Effector memory CD4-positive, alpha-beta T cell (primary cell): ENCODE data around the gene PNP.

ENCODE experiments used
- DNase-seq, 3 donors: peaks; one replicate each; pipeline ENCODE4 v3.0.0-alpha.2; 2020
- H3K27ac ChIP-seq: 2 replicates; pipeline ENCODE4 v1.7.0; 2013; ENCODE audit warnings: mild to moderate bottlenecking, low read length, moderate library complexity; ENCODE audit not compliant: insufficient read depth, poor library complexity, severe bottlenecking
- H3K27me3 ChIP-seq: replicated peaks from 2 replicates; pipeline ENCODE4 v1.7.0; 2013; ENCODE audit warnings: mild to moderate bottlenecking, low read length; ENCODE audit not compliant: insufficient read depth, control insufficient read depth, poor library complexity, severe bottlenecking
- H3K36me3 ChIP-seq: 2 replicates; pipeline ENCODE4 v1.7.0; 2013; ENCODE audit warnings: mild to moderate bottlenecking, low read length, moderate library complexity; ENCODE audit not compliant: control insufficient read depth, insufficient read depth
- H3K4me1 ChIP-seq: 2 replicates; pipeline ENCODE4 v1.7.0; 2013; ENCODE audit warnings: low read length, mild to moderate bottlenecking; ENCODE audit not compliant: control insufficient read depth, insufficient read depth, poor library complexity, severe bottlenecking
- H3K4me3 ChIP-seq: 2 replicates; pipeline ENCODE4 v1.7.0; 2013; ENCODE audit warnings: low read length, low read depth, mild to moderate bottlenecking; ENCODE audit not compliant: insufficient read depth, poor library complexity, severe bottlenecking
- H3K9me3 ChIP-seq: 2 replicates; pipeline ENCODE4 v1.7.0; 2013; ENCODE audit warnings: mild to moderate bottlenecking, low read length, moderate library complexity; ENCODE audit not compliant: control insufficient read depth

Gene PNP

GRCh38 chr14:20470603-20470901 is 1.3 kb downstream of the PNP start:
- H3K36me3 ChIP-seq = peaks cover 38% of the 10 kb centered on the region
- H3K9me3 ChIP-seq = no peaks in the 10 kb centered on the region
- no peak for DNase-seq
- peak overlapping the region; percentile 92 for H3K4me3 ChIP-seq
- peaks cover 38% of the 10 kb centered on the region for H3K4me1 ChIP-seq
- peak overlapping the region; percentile 83 for H3K27ac ChIP-seq
- H3K27me3 ChIP-seq = no peaks in the 10 kb centered on the region

GRCh38 chr14:20472536-20473169 is 3.4 kb downstream of the PNP start:
- Histone ChIP-seq H3K4me1 (peaks cover 59% of the 10 kb centered on the region), H3K27me3 (no peaks in the 10 kb centered on the region), H3K4me3 (no peak overlapping the region), H3K27ac (peak overlapping the region; percentile 30), H3K9me3 (no peaks in the 10 kb centered on the region), H3K36me3 (peaks cover 47% of the 10 kb centered on the region)
- DNase-seq = no peak

GRCh38 chr14:20476776-20477175 is 7.6 kb downstream of the PNP start:
- H3K27ac ChIP-seq = peak overlapping the region; percentile 66

GRCh38 chr14:20477211-20477876 is 8.1 kb downstream of the PNP start:
- peak overlapping the region; percentile 66 for H3K27ac ChIP-seq
- DNase-seq = peak; percentile 11 to 26 (median 21)
- peaks cover 59% of the 10 kb centered on the region for H3K4me1 ChIP-seq
- H3K36me3 ChIP-seq = peaks cover 41% of the 10 kb centered on the region
- no peaks in the 10 kb centered on the region for H3K9me3 ChIP-seq
- H3K27me3 ChIP-seq = no peaks in the 10 kb centered on the region
- peak overlapping the region; percentile 30 for H3K4me3 ChIP-seq

More at GRCh38 chr14:20476776-20477175, 7.6 kb downstream of the PNP start:
- DNase-seq = no peak
- H3K27me3 ChIP-seq = no peaks in the 10 kb centered on the region
- peaks cover 47% of the 10 kb centered on the region for H3K36me3 ChIP-seq
- H3K4me3 ChIP-seq = peak overlapping the region; percentile 30
- H3K4me1 ChIP-seq = peaks cover 61% of the 10 kb centered on the region
- H3K9me3 ChIP-seq = no peaks in the 10 kb centered on the region

GRCh38 chr14:20478894-20479293 is 9.7 kb downstream of the PNP start:
- H3K27me3 ChIP-seq = no peaks in the 10 kb centered on the region
- peaks cover 51% of the 10 kb centered on the region for H3K4me1 ChIP-seq
- H3K27ac ChIP-seq = no peak overlapping the region
- no peak overlapping the region for H3K4me3 ChIP-seq
- H3K36me3 ChIP-seq = peaks cover 26% of the 10 kb centered on the region
- H3K9me3 ChIP-seq = no peaks in the 10 kb centered on the region
- DNase-seq = no peak

DNA sequence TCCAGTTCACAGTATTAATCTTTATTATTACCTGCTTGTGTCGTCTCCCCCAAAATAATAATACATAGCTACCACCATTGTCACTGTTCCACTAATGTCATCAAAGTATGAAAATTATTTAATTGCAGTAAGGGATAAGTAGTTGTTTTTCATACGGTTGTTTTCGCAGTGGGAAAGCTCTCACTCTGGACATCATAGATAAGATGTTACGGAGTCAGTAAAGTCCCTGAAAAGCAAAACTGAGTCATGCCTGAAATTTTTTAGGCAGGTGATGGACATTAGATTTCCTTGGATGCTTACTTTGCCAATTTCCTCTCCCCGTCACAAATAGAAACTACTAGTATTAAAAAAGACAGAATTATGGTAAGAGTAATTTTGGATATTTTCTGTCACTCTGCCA is 13.2 kb downstream of the PNP start:
- no peaks in the 10 kb centered on the region for H3K36me3 ChIP-seq
- no peaks in the 10 kb centered on the region for H3K9me3 ChIP-seq
- no peak for DNase-seq
- no peak overlapping the region for H3K4me3 ChIP-seq
- H3K4me1 ChIP-seq = peaks cover 26% of the 10 kb centered on the region
- no peaks in the 10 kb centered on the region for H3K27me3 ChIP-seq
- no peak overlapping the region for H3K27ac ChIP-seq

GRCh38 chr14:20485900-20486299 is 16.7 kb downstream of the PNP start:
- no peaks in the 10 kb centered on the region for H3K36me3 ChIP-seq
- no peaks in the 10 kb centered on the region for H3K27me3 ChIP-seq
- no peak overlapping the region for H3K4me3 ChIP-seq
- no peaks in the 10 kb centered on the region for H3K9me3 ChIP-seq
- no peak for DNase-seq
- H3K27ac ChIP-seq = no peak overlapping the region
- H3K4me1 ChIP-seq = peaks cover 34% of the 10 kb centered on the region

DNA sequence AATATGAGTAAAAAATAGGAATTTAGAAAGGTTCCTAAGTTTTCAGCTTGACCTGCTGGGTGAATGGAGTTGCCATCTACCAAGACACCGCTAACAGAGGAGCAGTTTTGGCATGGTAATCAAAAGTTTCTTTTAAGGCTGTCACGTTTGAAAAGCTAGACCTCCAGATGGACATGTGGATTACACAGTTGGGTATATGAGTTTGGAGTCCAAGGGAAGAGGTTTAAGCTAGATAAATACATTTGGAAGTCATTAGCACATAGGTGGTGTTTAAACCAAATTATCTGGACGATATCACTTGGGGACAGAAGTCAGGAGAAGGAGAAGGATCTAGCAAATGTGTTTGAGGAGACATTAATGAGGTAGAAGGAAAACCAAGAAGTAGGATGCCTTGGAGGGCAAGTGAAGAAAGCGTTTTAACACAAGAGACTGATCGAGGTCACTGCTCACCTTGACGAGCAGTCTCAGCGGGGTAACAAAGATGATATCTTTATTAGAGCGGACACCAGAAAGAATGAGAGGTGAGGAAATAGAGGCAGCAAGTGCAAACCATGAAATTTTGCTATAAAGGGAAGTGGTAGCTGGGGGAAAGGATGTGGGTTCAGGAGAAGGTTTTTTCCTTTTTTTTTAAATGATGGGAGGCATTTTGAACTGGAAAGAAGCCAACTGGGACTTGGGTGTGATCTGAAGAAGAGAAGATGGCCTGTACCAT is 17.6 kb downstream of the PNP start:
- Histone ChIP-seq H3K27me3 (no peaks in the 10 kb centered on the region), H3K27ac (no peak overlapping the region), H3K4me3 (no peak overlapping the region), H3K9me3 (no peaks in the 10 kb centered on the region), H3K36me3 (no peaks in the 10 kb centered on the region), H3K4me1 (peaks cover 34% of the 10 kb centered on the region)
- no peak for DNase-seq

DNA sequence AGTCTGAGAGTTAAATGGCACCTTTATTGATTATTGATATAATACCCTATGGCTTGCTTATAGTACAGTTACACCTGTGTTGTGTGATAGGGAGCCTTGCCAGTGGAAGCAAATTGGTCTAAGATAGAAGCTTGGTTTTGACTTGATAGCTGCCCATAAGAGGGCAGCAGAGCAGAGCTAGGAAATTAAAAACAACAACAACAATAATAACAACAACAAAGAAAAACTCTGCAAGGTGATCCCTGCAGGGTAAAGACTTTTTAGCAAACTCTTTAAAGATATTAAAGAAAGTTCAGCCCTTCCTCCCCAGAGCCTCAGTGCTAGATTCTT is 18.2 kb downstream of the PNP start:
- Histone ChIP-seq H3K27ac (no peak overlapping the region), H3K4me3 (no peak overlapping the region)

More for the DNA sequence above, 18.2 kb downstream of the PNP start:
- Histone ChIP-seq H3K4me1 (peaks cover 34% of the 10 kb centered on the region), H3K36me3 (no peaks in the 10 kb centered on the region), H3K27me3 (no peaks in the 10 kb centered on the region), H3K9me3 (no peaks in the 10 kb centered on the region)
- no peak for DNase-seq
